Caco-2 (cell line): ENCODE data around the gene VPS13C. TPM values are rescaled to one million over a fixed set of nuclear protein-coding genes. Genes with fewer than 3 reads are reported as not detected.

Experiments used
- BruUV-seq: library from RNA; stranded (reverse); fragments of 400-500 nt; replicated peaks from 2 replicates; lab custom pipeline; 2021; lab: Mats Ljungman, UMichigan
- CTCF ChIA-PET: fragments of 300-600 bp; sonication (Branson Sonifier 250); formaldehyde crosslinking; loops from one replicate; lab custom pipeline; 2022; ENCODE audit warnings: antibody characterized with exemption; lab: Charles Lee
- POLR2A ChIA-PET: fragments of 300-600 bp; sonication (Branson Sonifier 250); formaldehyde crosslinking; loops from one replicate; lab custom pipeline; 2022; ENCODE audit warnings: antibody characterized with exemption; lab: Charles Lee
- DNase-seq, 2 experiments: peaks; one replicate each; pipeline versions ENCODE4 v3.0.0 to v3.0.0-alpha.2; 2020 to 2022
- H3K27me3 ChIP-seq: replicated peaks from 2 replicates; pipeline ENCODE4 v1.6.0; 2011; ENCODE audit warnings: low read length; ENCODE audit not compliant: control insufficient read depth, insufficient read depth
- H3K36me3 ChIP-seq: 2 replicates; pipeline ENCODE4 v1.5.1; 2011; ENCODE audit warnings: low read length; ENCODE audit not compliant: control insufficient read depth, insufficient read depth
- H3K4me1 ChIP-seq: fragments of 250-450 bp; sonication (Bioruptor Pico); 2 replicates; pipeline ENCODE4 v1.5.1; 2020; ENCODE audit warnings: mild to moderate bottlenecking
- H3K4me3 ChIP-seq: 2 replicates; pipeline ENCODE4 v1.5.1; 2011; ENCODE audit warnings: low read depth, mild to moderate bottlenecking, control low read depth, low read length
- H3K9me3 ChIP-seq: fragments of 250-450 bp; sonication (Bioruptor Pico); 2 replicates; pipeline ENCODE4 v1.5.1; 2020; ENCODE audit warnings: mild to moderate bottlenecking, moderate library complexity
- H3K27ac Mint-ChIP-seq: one replicate; pipeline ENCODE4 v1.8.0; 2022; ENCODE audit warnings: mixed read lengths; ENCODE audit not compliant: unreplicated experiment
- H3K27me3 Mint-ChIP-seq: one replicate; pipeline ENCODE4 v1.8.0; 2022; ENCODE audit warnings: mixed read lengths; ENCODE audit not compliant: insufficient read depth, unreplicated experiment
- H3K36me3 Mint-ChIP-seq: one replicate; pipeline ENCODE4 v1.8.0; 2022; ENCODE audit warnings: mild to moderate bottlenecking, mixed read lengths; ENCODE audit not compliant: insufficient read depth, unreplicated experiment
- H3K4me1 Mint-ChIP-seq: one replicate; pipeline ENCODE4 v1.8.0; 2022; ENCODE audit warnings: low read depth, mixed read lengths; ENCODE audit not compliant: unreplicated experiment
- H3K4me3 Mint-ChIP-seq: one replicate; pipeline ENCODE4 v1.8.0; 2022; ENCODE audit warnings: mild to moderate bottlenecking, moderate library complexity, mixed read lengths; ENCODE audit not compliant: unreplicated experiment
- H3K9me3 Mint-ChIP-seq: one replicate; pipeline ENCODE4 v1.8.0; 2022; ENCODE audit warnings: mixed read lengths; ENCODE audit not compliant: unreplicated experiment
- CTCF ChIP-seq, 2 experiments: fragments of 200-600 bp in 1 of 2; IDR thresholded peaks; 1 replicate in 1 of 2; 2 replicates in 1 of 2; pipeline versions ENCODE4 v1.5.1 to v1.8.0; 2011 to 2022; ENCODE audit warnings: antibody characterized with exemption in 1 of 2, control low read depth in 1 of 2, inconsistent platforms in 1 of 2, low read depth in 1 of 2, low read length in 1 of 2, mild to moderate bottlenecking in 1 of 2, moderate library complexity in 1 of 2; ENCODE audit not compliant: insufficient read depth in 1 of 2, severe bottlenecking in 1 of 2, unreplicated experiment in 1 of 2
- intact Hi-C: fragments of 100-400 bp; cut with micrococcal nuclease; formaldehyde crosslinking; loops from one replicate; pipeline ENCODE4 v1.10.0; 2022; ENCODE audit not compliant: unreplicated experiment
- total RNA-seq: library from RNA; stranded (reverse); gene quantifications from 2 replicates; pipeline ENCODE4 v1.2.3, GENCODE V29; 2022

VPS13C gene
- total RNA-seq, 1 experiment from 2014 or later, result 42.4 TPM

GRCh38 chr15:62093809-62094208 lies 33.6 kb upstream of the VPS13C start:
- Histone ChIP-seq H3K4me1 (peaks cover 8% of the 10 kb centered on the region), H3K27me3 (no peaks in the 10 kb centered on the region), H3K9me3 (no peaks in the 10 kb centered on the region), H3K4me3 (no peak overlapping the region), H3K36me3 (no peaks in the 10 kb centered on the region)
- no peak for DNase-seq
- POLR2A ChIA-PET, result no interaction called here
- intact Hi-C loops, result no loop called here
- CTCF ChIA-PET, result no interaction called here
- TF ChIP-seq CTCF (IDR thresholded peaks at IDR 0.05; ENCODE audit: insufficient read depth in 1 of 2, low read depth in 1 of 2, low read length in 1 of 2, severe bottlenecking in 1 of 2, unreplicated experiment in 1 of 2), result no peak
- BruUV-seq, result no TSS peak
- Mint-ChIP-seq H3K9me3 (no peaks in the 10 kb centered on the region), H3K4me1 (no peaks in the 10 kb centered on the region), H3K4me3 (no peak overlapping the region), H3K27me3 (no peaks in the 10 kb centered on the region), H3K27ac (no peak overlapping the region), H3K36me3 (no peaks in the 10 kb centered on the region)

DNA sequence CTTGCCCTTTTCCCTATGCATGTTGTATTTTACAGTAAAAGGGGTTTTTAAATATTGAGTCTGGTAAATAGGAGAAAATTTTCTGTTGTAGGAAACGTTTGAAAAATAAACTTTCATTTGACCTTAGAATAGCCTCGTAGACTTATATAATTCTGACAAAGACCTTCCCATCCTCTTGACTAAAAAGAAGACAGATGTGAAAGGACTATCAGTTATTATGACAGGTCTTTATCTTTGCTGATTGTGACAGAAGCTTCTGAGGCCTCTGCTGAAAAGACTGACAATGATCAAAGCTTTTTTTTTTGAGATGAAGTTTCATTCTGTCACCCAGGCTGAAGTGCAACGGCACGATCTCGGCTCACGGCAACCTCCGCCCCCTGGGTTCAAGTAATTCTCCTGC lies 30.7 kb upstream of the VPS13C start:
- Mint-ChIP-seq H3K4me3 (no peak overlapping the region), H3K36me3 (no peaks in the 10 kb centered on the region), H3K27ac (no peak overlapping the region), H3K9me3 (no peaks in the 10 kb centered on the region), H3K27me3 (peaks cover 2% of the 10 kb centered on the region), H3K4me1 (no peaks in the 10 kb centered on the region)
- no peak for TF ChIP-seq CTCF (IDR thresholded peaks at IDR 0.05; ENCODE audit: insufficient read depth in 1 of 2, low read depth in 1 of 2, low read length in 1 of 2, severe bottlenecking in 1 of 2, unreplicated experiment in 1 of 2)
- peaks cover 8% of the 10 kb centered on the region for H3K4me1 ChIP-seq
- intact Hi-C loops, result no loop called here
- no peaks in the 10 kb centered on the region for H3K9me3 ChIP-seq
- no peak overlapping the region for H3K4me3 ChIP-seq
- no peaks in the 10 kb centered on the region for H3K36me3 ChIP-seq
- H3K27me3 ChIP-seq, result no peaks in the 10 kb centered on the region
- no peak for DNase-seq
- POLR2A ChIA-PET, result no interaction called here
- CTCF ChIA-PET, result no interaction called here
- BruUV-seq, result no TSS peak

- no peak overlapping the region for H3K4me3 Mint-ChIP-seq
- H3K4me1 ChIP-seq, result peaks cover 8% of the 10 kb centered on the region
- no peak overlapping the region for H3K4me3 ChIP-seq
- H3K9me3 Mint-ChIP-seq, result no peaks in the 10 kb centered on the region
- POLR2A ChIA-PET, result no interaction called here
- H3K27me3 Mint-ChIP-seq, result peaks cover 2% of the 10 kb centered on the region
- no peak for DNase-seq
- TF ChIP-seq CTCF (IDR thresholded peaks at IDR 0.05; ENCODE audit: insufficient read depth in 1 of 2, low read depth in 1 of 2, low read length in 1 of 2, severe bottlenecking in 1 of 2, unreplicated experiment in 1 of 2), result no peak
- H3K36me3 Mint-ChIP-seq, result no peaks in the 10 kb centered on the region
- CTCF ChIA-PET, result interaction anchor here (0.5 kb wide), 1 partner anchor 17 kb away, joined by 6 read pairs; no protein-coding TSS in a partner anchor
- no peak overlapping the region for H3K27ac Mint-ChIP-seq
- no peaks in the 10 kb centered on the region for H3K4me1 Mint-ChIP-seq
- no peaks in the 10 kb centered on the region for H3K36me3 ChIP-seq
- H3K27me3 ChIP-seq, result no peaks in the 10 kb centered on the region
- no peaks in the 10 kb centered on the region for H3K9me3 ChIP-seq
- intact Hi-C loops, result no loop called here
- BruUV-seq, result no TSS peak
Observed at GRCh38 chr15:62089616-62090015, 29.4 kb upstream of the VPS13C start.
